A549 (cell line): ENCODE measurements around the gene CD164. TPM values are rescaled to one million over a fixed set of nuclear protein-coding genes. Genes with fewer than 3 reads are reported as not detected.

Experiments used
- ATAC-seq, 2 experiments: fragments of 200-7000 bp in 1 of 2; fragments of >200 bp in 1 of 2; cut with Nextera tagmentation in 1 of 2; cut with Tn5 transposase in 1 of 2; 3 replicates each; pipeline versions ENCODE4 v1.8.0 to v1.9.1; 2018 to 2020; ENCODE audit warnings: mild to moderate bottlenecking in 1 of 2, moderate library complexity in 1 of 2
- CTCF ChIA-PET: fragments of 300-600 bp; sonication (Branson Sonifier 250); formaldehyde crosslinking; extraction: SDS; loops from one replicate; lab custom pipeline; 2021; ENCODE audit warnings: antibody characterized with exemption, inconsistent platforms; lab: Yijun Ruan, JAX
- POLR2A ChIA-PET: fragments of 350-600 bp; formaldehyde crosslinking; extraction: SDS; loops from one replicate; lab custom pipeline; 2021; ENCODE audit warnings: antibody characterized with exemption, inconsistent platforms; lab: Yijun Ruan, JAX
- DNase-seq, 2 experiments: peaks; one replicate each; pipeline versions ENCODE4 v3.0.0 to v3.0.0-alpha.2; 2011 to 2016; ENCODE audit warnings: low read depth in 1 of 2, low spot score in 1 of 2
- FAIRE-seq: peaks from 2 replicates; lab custom pipeline; 2011; peaks lifted over from hg19 to GRCh38; lab: Jason Lieb, UNC
- H3K27ac ChIP-seq, 2 experiments: fragments of >200 bp; sonication (Bioruptor Twin); formaldehyde crosslinking; 3 replicates each; pipeline ENCODE4 v1.5.1; 2016 to 2017
- H3K4me1 ChIP-seq: fragments of >200 bp; sonication (Bioruptor Twin); formaldehyde crosslinking; 3 replicates; pipeline ENCODE4 v1.6.1; 2016
- H3K4me2 ChIP-seq: fragments of >200 bp; sonication (Bioruptor Twin); formaldehyde crosslinking; 3 replicates; pipeline ENCODE4 v1.6.1; 2016
- H3K4me3 ChIP-seq: fragments of >200 bp; sonication (Bioruptor Twin); formaldehyde crosslinking; 3 replicates; pipeline ENCODE4 v1.5.1; 2016
- H3K9me3 ChIP-seq: fragments of >200 bp; sonication (Bioruptor Twin); formaldehyde crosslinking; 3 replicates; pipeline ENCODE4 v1.6.1; 2016
- ATOH8 ChIP-seq: fragments of 250-450 bp; sonication (Bioruptor Pico); IDR thresholded peaks from 2 replicates; pipeline ENCODE4 v1.5.0; 2020; ENCODE audit warnings: low read depth, mild to moderate bottlenecking, moderate library complexity
- BHLHE40 ChIP-seq: IDR thresholded peaks from 2 replicates; pipeline ENCODE4 v1.6.1; 2012; ENCODE audit warnings: low read depth, low read length, inconsistent platforms
- CBX2 ChIP-seq: fragments of 200-600 bp; sonication (generic); IDR thresholded peaks from 2 replicates; pipeline ENCODE4 v1.6.1; 2016; ENCODE audit warnings: low read depth, mild to moderate bottlenecking, borderline replicate concordance
- CTCF ChIP-seq: fragments of >200 bp; sonication (Bioruptor Twin); formaldehyde crosslinking; IDR thresholded peaks from 3 replicates; pipeline ENCODE4 v1.5.1; 2016
- E2F6 ChIP-seq: IDR thresholded peaks from 2 replicates; pipeline ENCODE4 v1.6.1; 2012; ENCODE audit warnings: low read depth, borderline replicate concordance
- EP300 ChIP-seq, 2 experiments: fragments of >200 bp; sonication (Bioruptor Twin); formaldehyde crosslinking; IDR thresholded peaks; 2 replicates in 1 of 2; 3 replicates in 1 of 2; pipeline ENCODE4 v1.6.1; 2016 to 2017
- FOSB ChIP-seq: fragments of 250-450 bp; sonication (Bioruptor Pico); IDR thresholded peaks from 2 replicates; pipeline ENCODE4 v1.5.0; 2020; ENCODE audit warnings: mild to moderate bottlenecking, moderate library complexity
- FOXS1 ChIP-seq: fragments of 250-450 bp; sonication (Bioruptor Pico); IDR thresholded peaks from 2 replicates; pipeline ENCODE4 v1.5.0; 2020; ENCODE audit warnings: mild to moderate bottlenecking, moderate library complexity
- GATA3 ChIP-seq: IDR thresholded peaks from 2 replicates; pipeline ENCODE4 v1.6.1; 2012; ENCODE audit warnings: borderline replicate concordance
- HEYL ChIP-seq: fragments of 250-450 bp; sonication (Bioruptor Pico); IDR thresholded peaks from 2 replicates; pipeline ENCODE4 v1.8.0; 2021; ENCODE audit warnings: mild to moderate bottlenecking, moderate library complexity
- HOXB13 ChIP-seq: fragments of 250-450 bp; sonication (Bioruptor Pico); IDR thresholded peaks from 2 replicates; pipeline ENCODE4 v1.5.0; 2020; ENCODE audit warnings: low read depth, mild to moderate bottlenecking, moderate library complexity
- JUNB ChIP-seq: fragments of >200 bp; sonication (Bioruptor Twin); formaldehyde crosslinking; IDR thresholded peaks from 2 replicates; pipeline ENCODE4 v1.6.1; 2016
- KDM1A ChIP-seq: fragments of 200-600 bp; sonication (generic); IDR thresholded peaks from 2 replicates; pipeline ENCODE4 v1.6.1; 2016; ENCODE audit warnings: low read depth, mild to moderate bottlenecking
- KDM5A ChIP-seq: fragments of 200-600 bp; sonication (generic); IDR thresholded peaks from 2 replicates; pipeline ENCODE4 v1.6.1; 2016; ENCODE audit warnings: antibody characterized with exemption, mild to moderate bottlenecking
- MAFK ChIP-seq: fragments of 450-650 bp; IDR thresholded peaks from 2 replicates; pipeline ENCODE4 v1.6.1; 2014; ENCODE audit not compliant: partially characterized antibody
- NFE2L2 ChIP-seq: fragments of 150-350 bp; conservative IDR thresholded peaks from 2 replicates; pipeline ENCODE4 v1.6.1; 2014; ENCODE audit warnings: low read length
- NR3C1 ChIP-seq: fragments of >200 bp; sonication (Bioruptor Twin); formaldehyde crosslinking; IDR thresholded peaks from 3 replicates; pipeline ENCODE4 v1.6.1; 2017
- PBX3 ChIP-seq: IDR thresholded peaks from 2 replicates; pipeline ENCODE4 v1.6.1; 2012
- PHF8 ChIP-seq: fragments of 200-600 bp; sonication (generic); IDR thresholded peaks from 2 replicates; pipeline ENCODE4 v1.6.1; 2016; ENCODE audit warnings: low read depth, mild to moderate bottlenecking, antibody characterized with exemption, moderate library complexity, borderline replicate concordance
- RARB ChIP-seq: fragments of 250-450 bp; sonication (Bioruptor Pico); IDR thresholded peaks from 2 replicates; pipeline ENCODE4 v1.8.0; 2021; ENCODE audit warnings: mild to moderate bottlenecking, moderate library complexity
- RCOR1 ChIP-seq: fragments of 150-350 bp; IDR thresholded peaks from 2 replicates; pipeline ENCODE4 v1.6.1; 2014; ENCODE audit warnings: antibody characterized with exemption, low read length, low read depth
- SREBF2 ChIP-seq: fragments of 450-650 bp; IDR thresholded peaks from 2 replicates; pipeline ENCODE4 v1.6.1; 2014; ENCODE audit warnings: mild to moderate bottlenecking, moderate library complexity
- USF2 ChIP-seq: fragments of 450-650 bp; IDR thresholded peaks from 2 replicates; pipeline ENCODE4 v1.6.1; 2014; ENCODE audit warnings: antibody characterized with exemption
- ZFP36 ChIP-seq: fragments of 450-650 bp; IDR thresholded peaks from 2 replicates; pipeline ENCODE4 v1.6.1; 2014; ENCODE audit warnings: borderline replicate concordance; ENCODE audit not compliant: partially characterized antibody
- WGBS: methylation state at CpG from one replicate; pipeline ENCODE4 v1.1.6; 2017; ENCODE audit errors: missing lambda C conversion rate; 5-methylcytosine and 5-hydroxymethylcytosine counted together
- polyA plus RNA-seq, 4 experiments: library from polyadenylated mRNA; depleted of rRNA in 3 of 4; stranded (reverse); fragments of >200 nt; fragmentation: RNase III in 1 of 4; extraction: RNeasy Plus Mini Kit Qiagen cat#74134 plus additional on column Dnase treatment in 1 of 4; gene quantifications; 2 replicates in 3 of 4; 3 replicates in 1 of 4; pipeline ENCODE4 v1.2.3, GENCODE V29; 2011 to 2017

Gene CD164
- polyA plus RNA-seq, 2 of the 4 experiments (the other 2 are of a cell fraction): 91.1 to 174 TPM

- H3K4me3 ChIP-seq: no peak overlapping the region
- CTCF ChIA-PET: no interaction called here
- DNase-seq: no peak
- H3K4me2 ChIP-seq: no peak overlapping the region
- ATAC-seq: no peak
- TF ChIP-seq ZFP36: no peak
- no peak for TF ChIP-seq HOXB13 (CRISPR knock-in tag)
- TF ChIP-seq KDM5A: no peak
- no peak for TF ChIP-seq PHF8
- no peak for TF ChIP-seq RARB
- no peak for TF ChIP-seq NFE2L2
- no peak for TF ChIP-seq E2F6
- no peak for TF ChIP-seq HEYL (CRISPR knock-in tag)
- no peak for TF ChIP-seq EP300 (IDR thresholded peaks at IDR 0.05)
- no peak for TF ChIP-seq USF2
- TF ChIP-seq JUNB: no peak
- no peak for TF ChIP-seq PBX3
- TF ChIP-seq GATA3: no peak
- no peak for FAIRE-seq
- WGBS: 93% methylated on average over 2 of the region's 8 CpGs
- peaks cover 12% of the 10 kb centered on the region for H3K4me1 ChIP-seq
- no peaks in the 10 kb centered on the region for H3K9me3 ChIP-seq
- no peak overlapping the region for H3K27ac ChIP-seq
- POLR2A ChIA-PET: no interaction called here
Measured at GRCh38 chr6:109348226-109348625, 34.0 kb downstream of the CD164 start.

- Histone ChIP-seq H3K9me3 (no peaks in the 10 kb centered on the region), H3K27ac (no peak overlapping the region), H3K4me3 (no peak overlapping the region), H3K4me1 (peaks cover 12% of the 10 kb centered on the region)
- DNase-seq (no peak), ATAC-seq (no peak), FAIRE-seq (no peak)
- ChIA-PET CTCF (no interaction called here), POLR2A (no interaction called here)
- WGBS: 73% methylated on average over 3 of the region's 3 CpGs
- TF ChIP-seq KDM1A (no peak), FOSB (CRISPR knock-in tag) (no peak), SREBF2 (no peak), NR3C1 (no peak), USF2 (no peak), BHLHE40 (no peak), CTCF (no peak), HOXB13 (CRISPR knock-in tag) (no peak), MAFK (no peak), ATOH8 (CRISPR knock-in tag) (no peak), CBX2 (no peak), RCOR1 (no peak), FOXS1 (no peak), E2F6 (no peak)
- TF ChIP-seq, all 56 proteins: peak for 0
- no peak overlapping the region for H3K4me2 ChIP-seq
Measured at GRCh38 chr6:109347779-109348178, 34.5 kb downstream of the CD164 start.
